Uterus (tissue), 2 donors: ENCODE data around the gene DOK3.

ENCODE experiments used
- CTCF ChIP-seq, 4 experiments: fragments of 200-600 bp in 2 of 4; fragments of 450-650 bp in 2 of 4; sonication (generic) in 2 of 4; IDR thresholded peaks; one replicate each; pipeline ENCODE4 v1.5.1; 2016 to 2019; ENCODE audit warnings: antibody characterized with exemption in 4 of 4, mild to moderate bottlenecking in 2 of 4, moderate library complexity in 1 of 4
- POLR2A ChIP-seq, 2 donors: fragments of 450-650 bp; IDR thresholded peaks; one replicate each; pipeline ENCODE4 v1.6.1; 2016; ENCODE audit warnings: antibody characterized with exemption in 2 of 2, mild to moderate bottlenecking in 1 of 2, moderate library complexity in 1 of 2

- TF ChIP-seq CTCF (IDR thresholded peaks at IDR 0.05) (no peak), POLR2A (IDR thresholded peaks at IDR 0.05) (no peak)
Measured at GRCh38 chr5:177513500-177513899, 3.9 kb upstream of the DOK3 start.
